TTC549 (cell line): ENCODE measurements around the gene FUS.
A peak's percentile ranks its signal among the peaks of the same experiment; 100 is the strongest.
"Not testable (repeated sequence)": the region's sequence is repeated elsewhere in the genome, so short reads cannot be mapped to it uniquely, and the experiment has no call there.

Source experiments
- FAIRE-seq: peaks from 2 replicates; lab custom pipeline; 2012; peaks lifted over from hg19 to GRCh38; lab: Jason Lieb, UNC

FUS gene

DNA sequence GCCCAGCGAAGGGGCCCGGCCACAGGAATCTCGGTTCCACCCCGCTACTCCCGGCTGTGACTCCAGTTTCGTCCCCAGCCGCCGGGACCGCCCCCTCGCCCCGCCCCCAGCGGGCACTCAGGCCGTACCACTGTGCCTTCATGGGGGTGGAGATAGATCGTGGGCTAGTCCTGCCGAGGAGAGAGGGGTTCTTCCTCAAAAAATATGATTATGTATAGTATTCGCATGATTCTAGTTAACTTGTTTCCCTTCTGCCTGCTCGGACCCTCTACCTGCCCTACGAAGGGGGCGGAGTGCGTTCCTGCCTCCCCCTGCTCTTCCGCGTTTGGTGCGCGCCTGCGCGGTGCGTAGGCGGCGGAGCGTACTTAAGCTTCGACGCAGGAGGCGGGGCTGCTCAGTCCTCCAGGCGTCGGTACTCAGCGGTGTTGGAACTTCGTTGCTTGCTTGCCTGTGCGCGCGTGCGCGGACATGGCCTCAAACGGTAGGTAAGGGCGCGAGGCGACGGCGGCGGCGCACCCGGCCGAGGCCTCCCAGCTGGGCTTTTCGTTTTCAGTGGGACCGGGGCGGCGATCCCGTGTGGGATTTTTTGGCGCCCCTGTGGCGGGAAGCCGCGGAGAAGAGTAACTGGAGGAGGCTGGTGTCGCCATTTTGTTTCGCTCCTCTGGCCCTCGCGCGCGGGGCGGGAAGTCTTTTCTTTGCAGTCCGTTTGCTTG is at the start of gene FUS:
FUS (plus strand) TSS at position 393 of the 713 bp plus-strand sequence; CDS start at position 469, 76 bp downstream.
- no peak for FAIRE-seq

GRCh38 chr16:31130336-31130891 is 49.5 kb upstream of the FUS start:
- no peak for FAIRE-seq

DNA sequence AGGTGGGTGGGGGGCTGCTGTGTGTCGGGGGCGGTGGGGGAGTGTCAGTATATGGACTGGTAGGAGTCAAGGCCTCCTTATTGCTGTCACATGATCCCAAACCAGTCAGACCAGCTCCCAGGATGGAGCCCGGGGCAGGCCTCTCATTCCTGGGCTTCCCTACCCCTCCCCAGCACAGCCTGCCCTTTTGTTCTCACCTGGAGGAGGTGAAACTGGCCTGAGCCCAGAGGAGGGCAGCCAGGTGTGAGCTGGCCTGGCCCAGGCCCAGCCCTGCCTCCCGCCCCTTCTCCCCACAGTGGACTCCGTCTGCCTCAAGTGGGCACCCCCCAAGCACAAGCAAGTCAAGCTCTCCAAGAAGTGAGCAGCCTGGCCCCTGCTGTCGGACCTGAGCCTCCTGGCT is 49.0 kb upstream of the FUS start:
- FAIRE-seq: no peak

DNA sequence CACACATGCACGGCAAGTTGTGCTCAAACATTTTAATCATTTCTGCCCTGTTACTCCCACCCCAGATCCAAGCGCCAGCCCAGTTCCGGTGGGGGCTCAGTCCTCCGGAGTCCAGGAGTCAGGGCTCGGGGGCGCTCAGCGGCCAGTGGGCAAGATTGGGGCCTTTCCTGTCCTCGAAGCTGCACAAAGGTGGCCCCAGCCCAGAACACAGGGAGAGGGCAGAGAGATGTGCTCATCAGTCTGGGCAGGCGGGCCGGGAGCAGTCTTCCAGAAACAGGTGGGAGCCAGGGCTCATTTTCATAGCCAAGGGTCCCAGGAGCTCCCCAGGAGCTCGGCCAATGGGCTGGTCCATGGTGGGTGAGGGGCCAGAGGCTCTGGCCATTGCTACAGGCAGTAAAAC is 48.5 kb upstream of the FUS start:
- FAIRE-seq: no peak

- FAIRE-seq: no peak
These were observed 48.1 kb upstream of the FUS start for GRCh38 chr16:31131841-31132271.

- FAIRE-seq: no peak
These were observed 47.5 kb upstream of the FUS start for GRCh38 chr16:31132303-31132979.

DNA sequence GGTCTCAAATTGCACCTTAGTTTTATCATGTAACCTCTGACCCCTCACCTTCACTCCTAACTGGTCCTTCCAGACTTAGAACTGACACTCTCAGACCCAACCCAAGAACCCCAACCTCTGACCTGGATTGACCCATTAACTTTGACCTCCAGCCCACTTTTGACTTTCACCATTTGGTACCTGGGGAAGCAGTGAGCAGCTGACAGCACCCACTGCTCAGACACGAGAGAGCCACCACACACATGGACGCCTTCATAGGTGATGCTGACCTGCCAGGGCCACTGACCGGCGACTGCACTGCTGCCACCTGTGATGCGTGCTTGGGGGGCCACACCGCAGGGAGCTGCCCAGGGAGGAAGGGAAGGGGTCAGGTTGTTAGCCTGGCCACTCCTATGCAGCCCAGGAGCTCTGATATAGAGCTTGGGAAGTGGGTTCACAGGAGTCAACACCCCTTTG is 46.9 kb upstream of the FUS start:
- no peak for FAIRE-seq

DNA sequence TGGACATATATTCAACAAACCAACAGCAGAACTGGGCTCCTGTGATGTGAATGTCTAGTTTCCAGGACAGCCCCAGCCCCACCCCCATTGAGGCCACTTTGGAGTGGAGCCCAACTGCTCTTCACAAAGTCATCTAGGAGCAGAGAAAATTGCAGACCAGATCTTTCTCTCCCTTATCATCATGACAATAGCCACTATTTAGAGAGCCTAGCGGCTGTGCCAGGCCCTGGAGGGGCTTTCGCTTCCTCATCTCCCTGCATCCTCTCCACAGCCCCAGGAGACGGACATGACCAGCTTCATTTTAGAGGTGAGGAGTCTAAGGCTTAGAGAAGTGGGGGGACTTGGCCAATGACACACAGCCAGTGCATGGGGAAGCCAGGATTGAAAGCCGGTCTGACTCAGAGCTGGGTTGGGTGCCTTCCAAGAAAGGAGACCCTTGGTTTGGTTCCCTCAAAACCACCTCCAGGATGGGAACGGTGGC is 45.8 kb upstream of the FUS start:
- no peak for FAIRE-seq

- no peak for FAIRE-seq
These were observed 45.1 kb upstream of the FUS start for GRCh38 chr16:31134625-31135534.

GRCh38 chr16:31135535-31136286 is 44.2 kb upstream of the FUS start, which contains the start of gene PRSS8:
TSS of gene PRSS8 (minus strand) at chr16:31135727. CDS start at chr16:31135498, 229 bp downstream.
- no peak for FAIRE-seq

DNA sequence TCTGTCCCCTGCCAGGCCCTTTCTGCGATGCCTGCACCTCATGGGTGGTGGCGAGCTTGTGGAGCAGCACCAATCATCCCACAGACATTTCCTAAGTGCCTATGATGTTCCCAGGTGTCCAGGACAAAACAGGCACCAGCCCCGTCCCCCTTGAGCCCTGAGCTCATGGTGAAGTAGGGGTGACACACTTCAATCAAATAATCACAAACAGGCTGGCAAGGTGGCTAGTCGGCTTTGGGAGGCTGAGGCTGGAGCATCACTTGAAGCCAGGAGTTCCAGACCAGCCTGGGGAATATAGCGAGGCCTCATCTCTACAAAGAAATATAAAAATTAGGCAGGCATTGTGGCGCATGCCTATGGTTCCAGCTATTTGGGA is 43.7 kb upstream of the FUS start:
- no peak for FAIRE-seq

GRCh38 chr16:31136822-31137499 is 43.0 kb upstream of the FUS start:
- not testable (repeated sequence) for FAIRE-seq

DNA sequence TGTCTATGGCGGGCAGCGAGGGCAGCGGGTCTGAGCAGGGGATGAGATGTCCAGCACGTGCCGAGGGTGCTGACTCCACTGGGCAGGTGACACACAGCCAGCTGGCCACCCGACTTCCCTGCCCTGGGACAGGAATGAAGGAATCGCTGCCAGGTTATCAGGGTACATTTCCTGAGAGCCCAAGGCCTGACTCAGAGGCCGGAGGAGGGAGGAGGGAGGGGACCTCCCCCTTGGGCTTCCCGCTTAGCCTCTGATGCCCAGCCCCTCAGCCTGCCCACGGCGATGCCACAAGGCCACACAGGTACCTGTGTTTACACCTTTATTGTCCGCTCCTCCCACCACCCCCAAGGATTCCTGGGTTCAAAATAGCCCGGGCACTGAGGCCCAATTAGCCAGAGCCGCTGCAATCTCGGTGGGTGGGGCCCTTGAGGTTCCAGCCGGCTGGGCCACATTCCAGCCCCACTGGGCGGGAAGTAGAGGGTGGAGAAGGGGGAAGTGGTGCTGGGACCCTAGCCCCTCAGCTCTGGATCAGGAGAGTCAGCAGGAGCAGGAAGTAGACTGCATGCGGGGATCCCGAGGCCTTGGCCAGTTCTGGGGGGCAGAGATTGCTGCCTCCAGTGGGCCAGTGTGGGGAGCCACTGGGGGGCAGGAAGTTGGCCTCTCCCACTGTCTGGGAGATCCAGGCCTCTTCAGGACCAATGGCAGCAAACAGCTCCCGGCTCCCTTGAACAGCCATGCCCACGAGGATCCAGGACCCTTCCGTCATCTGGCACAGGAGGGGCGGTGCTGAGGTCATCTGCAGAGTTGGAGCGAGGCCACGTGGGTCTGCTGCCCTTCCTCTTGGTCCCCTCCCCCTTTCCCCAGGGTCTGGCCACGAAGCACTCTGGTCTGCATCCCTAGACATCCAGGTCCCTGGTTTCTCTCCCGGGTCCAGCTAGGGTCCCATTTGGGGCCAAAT is 41.0 kb upstream of the FUS start:
- no peak for FAIRE-seq

DNA sequence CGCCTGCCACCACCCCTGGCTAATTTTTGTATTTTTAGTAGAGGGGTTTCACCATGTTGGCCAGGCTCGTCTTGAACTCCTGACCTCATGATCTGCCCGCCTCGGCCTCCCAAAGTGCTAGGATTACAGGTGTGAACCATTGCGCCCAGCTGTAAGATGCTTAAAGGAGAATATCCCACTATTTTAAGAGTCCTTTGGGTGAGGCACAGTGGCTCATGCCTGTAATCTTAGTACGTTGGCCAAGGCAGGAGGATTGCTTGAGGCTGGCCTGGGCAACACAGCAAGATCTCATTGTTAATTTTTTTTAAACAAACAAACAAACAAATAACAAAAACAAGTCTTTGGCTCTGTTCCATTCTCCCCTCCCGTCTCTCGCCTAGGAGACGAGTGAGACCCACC is 38.9 kb upstream of the FUS start:
- not testable (repeated sequence) for FAIRE-seq

GRCh38 chr16:31141489-31142108 is 38.3 kb upstream of the FUS start:
- FAIRE-seq: no peak

- peak; percentile 84 for FAIRE-seq
These were observed 37.6 kb upstream of the FUS start for GRCh38 chr16:31142109-31143010.

DNA sequence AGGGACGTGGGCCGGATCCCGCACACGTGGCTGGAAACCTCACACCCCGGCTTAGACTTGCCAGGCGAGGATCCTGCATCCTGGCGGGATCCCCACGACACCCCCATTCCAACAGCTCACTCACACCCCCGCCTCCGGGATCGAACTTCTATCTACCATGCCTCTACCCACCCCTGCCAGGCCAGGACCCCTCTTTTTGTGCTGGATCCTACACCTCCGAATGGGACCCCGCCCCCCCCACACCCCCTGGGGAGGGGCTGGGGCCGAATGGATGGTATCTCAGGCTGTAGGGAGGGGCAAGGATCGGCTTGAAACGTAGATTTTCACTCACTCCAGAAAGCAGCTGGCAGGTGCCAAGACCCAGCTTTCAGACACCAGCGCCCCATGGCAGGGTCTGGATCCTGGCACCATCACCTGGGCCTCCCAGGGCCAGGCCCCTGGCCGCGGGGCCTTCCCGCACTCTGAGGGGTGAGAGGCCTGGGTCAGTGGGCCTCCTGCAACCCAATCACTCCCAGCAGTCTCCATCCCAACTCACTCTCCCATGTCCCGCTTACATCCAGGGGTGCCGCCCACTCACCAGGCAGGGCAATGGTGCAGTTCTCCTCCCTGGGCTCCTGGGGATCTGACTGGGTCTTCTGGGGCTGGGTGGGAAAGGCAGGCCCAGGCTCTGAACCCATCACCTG is 36.8 kb upstream of the FUS start:
- FAIRE-seq: no peak
